Stimulated activated CD8-positive, alpha-beta memory T cell treated with anti-CD3 and anti-CD28 coated beads, Interleukin-12 subunit alpha, Interleukin-12 subunit beta, amount 100 ng/mL, for 4 hours (primary cell): ENCODE measurements around the gene HTRA2.

ENCODE experiments used
- DNase-seq: peaks from one replicate; pipeline ENCODE4 v3.0.0-alpha.2; 2020; ENCODE audit warnings: low read depth

The HTRA2 gene

GRCh38 chr2:74515981-74516633, 13.6 kb upstream of the HTRA2 start:
- DNase-seq, result peak; percentile 57

- DNase-seq, result no peak
Measured at GRCh38 chr2:74516650-74517049, 13.1 kb upstream of the HTRA2 start.

- no peak for DNase-seq
Measured at GRCh38 chr2:74522516-74522915, 7.2 kb upstream of the HTRA2 start.

- no peak for DNase-seq
Measured at GRCh38 chr2:74524005-74524404, 5.7 kb upstream of the HTRA2 start.

GRCh38 chr2:74524955-74525716, 4.6 kb upstream of the HTRA2 start:
- DNase-seq, result no peak

- no peak for DNase-seq
Measured at GRCh38 chr2:74525717-74526648, 3.8 kb upstream of the HTRA2 start, which contains the start of gene DQX1. Gene DQX1 (minus strand): TSS chr2:74526231. CDS start chr2:74525729, 502 bp downstream.

- no peak for DNase-seq
Measured at GRCh38 chr2:74526649-74527230, 3.0 kb upstream of the HTRA2 start.

- DNase-seq, result no peak
Measured at GRCh38 chr2:74527741-74528140, 2.0 kb upstream of the HTRA2 start.

- no peak for DNase-seq
Measured at GRCh38 chr2:74528600-74529356, 955 bp upstream of the HTRA2 start.

- DNase-seq, result no peak
Measured at GRCh38 chr2:74530239-74531187, 780 bp downstream of the HTRA2 start.

- no peak for DNase-seq
Measured at GRCh38 chr2:74531666-74532065, 1.9 kb downstream of the HTRA2 start.

- DNase-seq, result no peak
Measured at GRCh38 chr2:74532222-74532621, 2.5 kb downstream of the HTRA2 start.

- no peak for DNase-seq
Measured at GRCh38 chr2:74533464-74533863, 3.7 kb downstream of the HTRA2 start.

GRCh38 chr2:74534411-74534810, 4.7 kb downstream of the HTRA2 start:
- DNase-seq, result no peak

- DNase-seq, result no peak
Measured at GRCh38 chr2:74535440-74535965, 5.8 kb downstream of the HTRA2 start.

- DNase-seq, result no peak
Measured at GRCh38 chr2:74536166-74536950, 6.6 kb downstream of the HTRA2 start.

- DNase-seq, result no peak
Measured at GRCh38 chr2:74537140-74537539, 7.4 kb downstream of the HTRA2 start.

- no peak for DNase-seq
Measured at GRCh38 chr2:74538881-74539339, 9.2 kb downstream of the HTRA2 start.

- DNase-seq, result no peak
Measured at GRCh38 chr2:74540291-74540690, 10.6 kb downstream of the HTRA2 start.
